ENCODE measurements around the gene ADAMTS2.

The ADAMTS2 gene

DNA sequence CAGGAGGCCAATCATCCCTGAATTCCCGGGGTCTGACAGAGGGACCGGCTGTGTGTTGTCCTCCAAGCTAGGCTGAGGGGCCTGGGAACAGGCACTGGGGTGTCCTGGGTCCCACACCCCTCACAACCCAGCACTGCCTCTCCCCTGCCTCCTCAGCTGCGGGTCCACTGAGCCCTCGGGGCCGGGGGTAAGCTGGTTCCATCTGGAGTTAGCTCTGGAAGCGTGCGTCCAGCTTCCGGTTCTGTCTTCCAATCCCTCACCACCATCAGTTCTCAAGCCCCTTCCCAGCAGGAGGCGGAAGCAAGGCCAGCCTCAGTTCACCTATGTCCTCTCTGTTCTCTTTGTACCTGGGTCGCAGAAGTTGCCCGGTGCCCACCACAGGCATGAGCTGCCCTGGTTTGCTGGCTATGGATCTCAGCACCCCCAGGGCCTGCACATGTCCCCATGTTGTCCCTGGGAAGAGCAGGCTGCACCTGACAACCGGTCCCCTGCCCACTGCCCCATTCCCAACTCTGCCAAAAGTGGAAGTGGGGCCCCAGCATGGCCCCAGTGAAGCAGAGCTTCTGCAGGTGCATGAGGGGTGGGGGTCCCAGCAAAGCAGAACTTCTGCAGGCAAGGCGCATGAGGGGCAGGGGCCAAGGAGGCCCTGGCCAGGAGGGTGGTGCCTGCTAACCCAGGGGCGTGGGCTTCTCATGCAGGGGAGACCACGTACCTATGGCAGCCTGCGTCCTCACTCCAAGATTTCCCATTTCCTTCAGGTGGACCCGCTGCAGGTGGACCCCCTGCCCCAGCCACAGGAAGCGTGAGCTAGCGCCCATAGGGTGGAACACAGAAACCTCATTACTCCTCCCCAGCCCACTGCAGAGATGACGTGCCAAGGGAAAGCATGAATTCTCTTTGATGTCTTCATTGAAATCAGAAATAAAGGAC, 173.2 kb downstream of the ADAMTS2 start:
- no peak overlapping the region for H2AFZ ChIP-seq (ENCODE audit: low read depth, low read length, severe bottlenecking)
- H3K4me2 ChIP-seq (ENCODE audit: low read depth, low read length, poor library complexity, severe bottlenecking), result no peak overlapping the region
- TF ChIP-seq, protein P1, sequence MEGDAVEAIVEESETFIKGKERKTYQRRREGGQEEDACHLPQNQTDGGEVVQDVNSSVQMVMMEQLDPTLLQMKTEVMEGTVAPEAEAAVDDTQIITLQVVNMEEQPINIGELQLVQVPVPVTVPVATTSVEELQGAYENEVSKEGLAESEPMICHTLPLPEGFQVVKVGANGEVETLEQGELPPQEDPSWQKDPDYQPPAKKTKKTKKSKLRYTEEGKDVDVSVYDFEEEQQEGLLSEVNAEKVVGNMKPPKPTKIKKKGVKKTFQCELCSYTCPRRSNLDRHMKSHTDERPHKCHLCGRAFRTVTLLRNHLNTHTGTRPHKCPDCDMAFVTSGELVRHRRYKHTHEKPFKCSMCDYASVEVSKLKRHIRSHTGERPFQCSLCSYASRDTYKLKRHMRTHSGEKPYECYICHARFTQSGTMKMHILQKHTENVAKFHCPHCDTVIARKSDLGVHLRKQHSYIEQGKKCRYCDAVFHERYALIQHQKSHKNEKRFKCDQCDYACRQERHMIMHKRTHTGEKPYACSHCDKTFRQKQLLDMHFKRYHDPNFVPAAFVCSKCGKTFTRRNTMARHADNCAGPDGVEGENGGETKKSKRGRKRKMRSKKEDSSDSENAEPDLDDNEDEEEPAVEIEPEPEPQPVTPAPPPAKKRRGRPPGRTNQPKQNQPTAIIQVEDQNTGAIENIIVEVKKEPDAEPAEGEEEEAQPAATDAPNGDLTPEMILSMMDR (IDR thresholded peaks at IDR 0.05; ENCODE audit: insufficient read depth, low read length, poor library complexity, severe bottlenecking), result no peak
- TF ChIP-seq EZH2phosphoT487 (conservative IDR thresholded peaks at IDR 0.05; ENCODE audit: low read length), result no peak
- no peaks in the 10 kb centered on the region for H3F3A ChIP-seq (ENCODE audit: insufficient read depth)
- no peaks in the 10 kb centered on the region for H3K9me2 ChIP-seq (replicated peaks; ENCODE audit: insufficient read depth, low read length)
- no peaks in the 10 kb centered on the region for H3K27me3 ChIP-seq (ENCODE audit: low read length)
- H3K9ac ChIP-seq (ENCODE audit: low read length), result no peak overlapping the region
- H3K9me3 ChIP-seq (ENCODE audit: insufficient read depth, low read length), result no peaks in the 10 kb centered on the region
- no peak overlapping the region for H3K27ac ChIP-seq (ENCODE audit: low read depth, low read length)
- no peaks in the 10 kb centered on the region for H3K79me2 ChIP-seq (ENCODE audit: insufficient read depth, low read length)
- H3K4me3 ChIP-seq (ENCODE audit: insufficient read depth, low read length, poor library complexity, severe bottlenecking), result no peak overlapping the region
- H4K20me1 ChIP-seq (ENCODE audit: low read depth, low read length), result no peaks in the 10 kb centered on the region
- no peaks in the 10 kb centered on the region for H3K36me3 ChIP-seq (ENCODE audit: low read length)

DNA sequence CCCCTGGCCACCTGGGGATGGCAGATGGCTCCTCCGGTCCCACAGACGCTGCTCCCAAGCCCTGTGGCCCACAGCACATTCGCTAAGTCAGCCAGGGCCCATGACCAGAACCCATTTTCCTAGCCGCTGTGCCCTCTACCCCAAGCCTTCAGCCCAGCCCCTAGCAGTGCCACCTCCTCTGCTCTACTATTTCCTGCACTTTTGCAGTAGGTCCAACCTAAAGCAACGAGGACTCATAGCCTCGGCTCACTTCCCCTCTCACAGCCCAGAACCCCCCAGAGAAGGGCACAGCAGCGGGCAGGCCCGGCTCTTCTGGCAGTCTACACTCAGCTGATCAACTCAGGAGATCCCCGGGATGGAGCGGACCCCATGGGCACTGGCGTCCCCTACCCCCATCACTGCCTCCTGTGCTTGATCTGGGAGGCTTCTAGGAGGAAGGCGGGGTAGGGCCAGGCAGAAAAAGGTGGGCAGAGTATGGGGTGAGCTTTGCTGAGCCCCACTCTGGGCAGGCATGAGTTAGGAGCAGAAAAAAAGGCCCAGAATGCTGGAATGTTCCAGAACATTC, 173.9 kb downstream of the ADAMTS2 start:
- H3K4me3 ChIP-seq (ENCODE audit: insufficient read depth, low read length, poor library complexity, severe bottlenecking), result no peak overlapping the region
- H3K9me2 ChIP-seq (replicated peaks; ENCODE audit: insufficient read depth, low read length), result no peaks in the 10 kb centered on the region
- H3K27me3 ChIP-seq (ENCODE audit: low read length), result no peaks in the 10 kb centered on the region
- H4K20me1 ChIP-seq (ENCODE audit: low read depth, low read length), result no peaks in the 10 kb centered on the region
- no peaks in the 10 kb centered on the region for H3K79me2 ChIP-seq (ENCODE audit: insufficient read depth, low read length)
- H3K9me3 ChIP-seq (ENCODE audit: insufficient read depth, low read length), result no peaks in the 10 kb centered on the region
- no peak for TF ChIP-seq EZH2phosphoT487 (conservative IDR thresholded peaks at IDR 0.05; ENCODE audit: low read length)
- TF ChIP-seq, protein P1 (IDR thresholded peaks at IDR 0.05; ENCODE audit: insufficient read depth, low read length, poor library complexity, severe bottlenecking), result no peak
- H3K27ac ChIP-seq (ENCODE audit: low read depth, low read length), result no peak overlapping the region
- no peak overlapping the region for H3K9ac ChIP-seq (ENCODE audit: low read length)
- H3K4me2 ChIP-seq (ENCODE audit: low read depth, low read length, poor library complexity, severe bottlenecking), result no peak overlapping the region
- H3K36me3 ChIP-seq (ENCODE audit: low read length), result no peaks in the 10 kb centered on the region
- H3F3A ChIP-seq (ENCODE audit: insufficient read depth), result no peaks in the 10 kb centered on the region
- H2AFZ ChIP-seq (ENCODE audit: low read depth, low read length, severe bottlenecking), result no peak overlapping the region

DNA sequence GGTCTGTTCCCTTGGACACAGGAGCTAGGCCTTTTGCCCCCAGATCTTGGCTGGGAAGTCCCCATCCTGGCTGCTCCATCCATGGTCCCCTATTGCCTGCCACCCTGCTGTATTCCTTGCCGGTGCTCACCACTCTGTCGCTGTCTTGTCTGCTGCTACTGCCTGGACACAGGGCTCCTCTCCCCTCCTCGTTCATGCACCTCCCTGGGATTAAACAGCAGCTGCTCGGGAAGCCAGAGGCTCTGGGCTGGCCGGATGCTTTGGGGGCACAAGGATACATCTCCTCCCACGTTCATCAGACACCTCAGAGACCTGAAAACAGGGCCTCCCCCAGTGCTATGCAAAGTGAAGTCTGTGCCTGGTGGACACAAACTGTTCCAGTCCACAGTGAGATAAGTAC, 174.7 kb downstream of the ADAMTS2 start:
- H3K27ac ChIP-seq (ENCODE audit: low read depth, low read length), result no peak overlapping the region
- no peak overlapping the region for H2AFZ ChIP-seq (ENCODE audit: low read depth, low read length, severe bottlenecking)
- no peaks in the 10 kb centered on the region for H3K36me3 ChIP-seq (ENCODE audit: low read length)
- H3K4me2 ChIP-seq (ENCODE audit: low read depth, low read length, poor library complexity, severe bottlenecking), result no peak overlapping the region
- H3F3A ChIP-seq (ENCODE audit: insufficient read depth), result no peaks in the 10 kb centered on the region
- H3K27me3 ChIP-seq (ENCODE audit: low read length), result no peaks in the 10 kb centered on the region
- H3K79me2 ChIP-seq (ENCODE audit: insufficient read depth, low read length), result no peaks in the 10 kb centered on the region
- H4K20me1 ChIP-seq (ENCODE audit: low read depth, low read length), result no peaks in the 10 kb centered on the region
- no peak for TF ChIP-seq EZH2phosphoT487 (conservative IDR thresholded peaks at IDR 0.05; ENCODE audit: low read length)
- TF ChIP-seq, protein P1 (IDR thresholded peaks at IDR 0.05; ENCODE audit: insufficient read depth, low read length, poor library complexity, severe bottlenecking), result no peak
- H3K9me3 ChIP-seq (ENCODE audit: insufficient read depth, low read length), result no peaks in the 10 kb centered on the region
- no peaks in the 10 kb centered on the region for H3K9me2 ChIP-seq (replicated peaks; ENCODE audit: insufficient read depth, low read length)
- H3K4me3 ChIP-seq (ENCODE audit: insufficient read depth, low read length, poor library complexity, severe bottlenecking), result no peak overlapping the region
- H3K9ac ChIP-seq (ENCODE audit: low read length), result no peak overlapping the region
